Prostate gland (tissue), 2 donors: ENCODE results near the gene FAM221B.

Experiments used
- CTCF ChIP-seq, 4 experiments: fragments of 200-600 bp in 2 of 4; fragments of 450-650 bp in 2 of 4; sonication (generic) in 2 of 4; IDR thresholded peaks; 1 replicate in 3 of 4; 2 replicates in 1 of 4; pipeline ENCODE4 v1.5.1; 2016 to 2019; ENCODE audit warnings: antibody characterized with exemption in 4 of 4, mild to moderate bottlenecking in 2 of 4, moderate library complexity in 2 of 4
- POLR2A ChIP-seq: fragments of 450-650 bp; IDR thresholded peaks from one replicate; pipeline ENCODE4 v1.6.1; 2016; ENCODE audit warnings: antibody characterized with exemption, mild to moderate bottlenecking
- POLR2AphosphoS5 ChIP-seq: sonication (generic); formaldehyde crosslinking; IDR thresholded peaks from one replicate; pipeline ENCODE4 v1.6.1; 2017; ENCODE audit warnings: antibody characterized with exemption

GRCh38 chr9:35789541-35789940 lies 39.0 kb downstream of the FAM221B start:
- TF ChIP-seq POLR2A (no peak), CTCF (IDR thresholded peaks at IDR 0.05) (no peak), POLR2AphosphoS5 (no peak)
